AG04450 (cell line): ENCODE data around the gene ZDHHC14. TPM values are rescaled to one million over a fixed set of nuclear protein-coding genes. Genes with fewer than 3 reads are reported as not detected.

Source experiments
- CTCF ChIA-PET: fragments of 300-600, 350-600 bp; formaldehyde crosslinking; extraction: SDS; loops from one replicate; lab custom pipeline; 2022; ENCODE audit warnings: antibody characterized with exemption, inconsistent platforms; lab: Charles Lee
- POLR2A ChIA-PET: fragments of 350-600 bp; formaldehyde crosslinking; extraction: SDS; loops from one replicate; lab custom pipeline; 2021; ENCODE audit warnings: antibody characterized with exemption, inconsistent platforms; lab: Yijun Ruan, JAX
- DNase-seq: peaks from one replicate; pipeline ENCODE4 v3.0.0-alpha.2; 2011; ENCODE audit warnings: low read depth, low spot score
- H3K27ac ChIP-seq: one replicate; pipeline ENCODE4 v1.5.1; 2012; ENCODE audit warnings: low read depth, low read length, control low read depth
- H3K27me3 ChIP-seq: one replicate; pipeline ENCODE4 v1.6.0; 2012; ENCODE audit warnings: low read length; ENCODE audit not compliant: control insufficient read depth, insufficient read depth
- H3K4me3 ChIP-seq: 2 replicates; pipeline ENCODE4 v1.5.1; 2011; ENCODE audit warnings: mild to moderate bottlenecking, low read depth, low read length, control low read depth
- H3K9me3 ChIP-seq: 2 replicates; pipeline ENCODE4 v1.5.1; 2012; ENCODE audit warnings: low read length; ENCODE audit not compliant: control insufficient read depth, insufficient read depth
- polyA plus RNA-seq: library from polyadenylated mRNA; depleted of rRNA; stranded (reverse); fragments of >200 nt; gene quantifications from 2 replicates; pipeline ENCODE4 v1.2.3, GENCODE V29; 2011
- TF ChIP-seq, protein P1 (sequence below): IDR thresholded peaks from 2 replicates; pipeline ENCODE4 v1.5.1; 2011; ENCODE audit warnings: low read depth, low read length, control low read depth, inconsistent platforms

ZDHHC14 gene
- polyA plus RNA-seq, 1 experiment: 2.2 TPM

DNA sequence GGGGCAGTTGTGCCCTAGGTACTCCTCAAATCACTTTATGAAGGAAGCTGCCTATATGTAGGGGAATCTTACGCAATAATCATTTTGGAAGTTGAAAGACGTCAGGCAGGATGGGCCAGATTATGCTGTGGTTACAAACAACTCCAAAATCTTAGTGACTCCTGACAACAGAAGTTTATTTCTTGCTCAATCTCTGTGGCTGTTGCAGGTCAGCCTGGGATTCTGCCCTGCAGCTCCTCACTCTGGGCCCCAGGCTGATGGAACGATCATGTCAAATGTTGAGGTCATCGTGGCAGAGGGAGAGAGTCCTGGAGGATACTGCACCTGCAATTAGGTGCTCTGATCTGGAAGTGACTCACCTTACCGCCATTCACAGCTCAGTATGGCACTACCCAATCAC is 88.4 kb downstream of the ZDHHC14 start:
- ChIA-PET CTCF (no interaction called here), POLR2A (no interaction called here)
- Histone ChIP-seq H3K4me3 (no peak overlapping the region), H3K27ac (no peak overlapping the region), H3K9me3 (no peaks in the 10 kb centered on the region), H3K27me3 (peaks cover 2% of the 10 kb centered on the region)
- DNase-seq: no peak
- TF ChIP-seq, protein P1, sequence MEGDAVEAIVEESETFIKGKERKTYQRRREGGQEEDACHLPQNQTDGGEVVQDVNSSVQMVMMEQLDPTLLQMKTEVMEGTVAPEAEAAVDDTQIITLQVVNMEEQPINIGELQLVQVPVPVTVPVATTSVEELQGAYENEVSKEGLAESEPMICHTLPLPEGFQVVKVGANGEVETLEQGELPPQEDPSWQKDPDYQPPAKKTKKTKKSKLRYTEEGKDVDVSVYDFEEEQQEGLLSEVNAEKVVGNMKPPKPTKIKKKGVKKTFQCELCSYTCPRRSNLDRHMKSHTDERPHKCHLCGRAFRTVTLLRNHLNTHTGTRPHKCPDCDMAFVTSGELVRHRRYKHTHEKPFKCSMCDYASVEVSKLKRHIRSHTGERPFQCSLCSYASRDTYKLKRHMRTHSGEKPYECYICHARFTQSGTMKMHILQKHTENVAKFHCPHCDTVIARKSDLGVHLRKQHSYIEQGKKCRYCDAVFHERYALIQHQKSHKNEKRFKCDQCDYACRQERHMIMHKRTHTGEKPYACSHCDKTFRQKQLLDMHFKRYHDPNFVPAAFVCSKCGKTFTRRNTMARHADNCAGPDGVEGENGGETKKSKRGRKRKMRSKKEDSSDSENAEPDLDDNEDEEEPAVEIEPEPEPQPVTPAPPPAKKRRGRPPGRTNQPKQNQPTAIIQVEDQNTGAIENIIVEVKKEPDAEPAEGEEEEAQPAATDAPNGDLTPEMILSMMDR: no peak

DNA sequence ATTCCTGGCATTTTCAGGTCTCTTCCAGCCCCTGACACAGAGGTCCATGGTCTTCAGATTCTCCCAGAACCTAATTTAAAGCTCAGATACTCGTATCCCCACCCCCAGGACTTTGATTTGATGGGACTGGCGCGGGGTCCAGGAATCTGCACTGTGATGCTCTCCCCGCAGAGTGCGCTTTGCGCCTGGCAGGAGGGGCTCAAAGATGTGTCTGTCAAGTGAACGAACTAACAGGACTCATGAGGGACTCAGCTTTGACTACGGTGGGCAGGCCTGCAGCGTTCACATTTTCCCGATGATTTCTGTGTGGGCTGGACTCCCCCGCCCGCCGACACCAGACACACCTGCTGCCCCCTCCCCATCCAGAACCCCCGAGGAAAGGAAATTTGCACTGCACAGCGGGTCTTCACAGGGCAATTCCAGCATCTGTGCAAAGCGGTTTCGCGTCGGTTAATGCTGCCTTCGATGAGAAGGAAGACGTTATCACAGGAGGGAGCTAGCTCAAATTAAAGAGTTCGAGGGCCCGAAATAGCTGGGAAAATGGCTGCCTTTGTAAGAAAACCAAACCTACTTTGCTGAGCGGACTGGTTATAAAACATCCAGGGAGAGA is 90.2 kb downstream of the ZDHHC14 start:
- Histone ChIP-seq H3K9me3 (no peaks in the 10 kb centered on the region), H3K27me3 (peaks cover 2% of the 10 kb centered on the region), H3K27ac (no peak overlapping the region), H3K4me3 (no peak overlapping the region)
- TF ChIP-seq, protein P1: no peak
- DNase-seq: no peak
- ChIA-PET POLR2A (no interaction called here), CTCF (interaction anchor here (0.7 kb wide), 1 partner anchor 76 kb away, joined by 4 read pairs; no protein-coding TSS in a partner anchor)

DNA sequence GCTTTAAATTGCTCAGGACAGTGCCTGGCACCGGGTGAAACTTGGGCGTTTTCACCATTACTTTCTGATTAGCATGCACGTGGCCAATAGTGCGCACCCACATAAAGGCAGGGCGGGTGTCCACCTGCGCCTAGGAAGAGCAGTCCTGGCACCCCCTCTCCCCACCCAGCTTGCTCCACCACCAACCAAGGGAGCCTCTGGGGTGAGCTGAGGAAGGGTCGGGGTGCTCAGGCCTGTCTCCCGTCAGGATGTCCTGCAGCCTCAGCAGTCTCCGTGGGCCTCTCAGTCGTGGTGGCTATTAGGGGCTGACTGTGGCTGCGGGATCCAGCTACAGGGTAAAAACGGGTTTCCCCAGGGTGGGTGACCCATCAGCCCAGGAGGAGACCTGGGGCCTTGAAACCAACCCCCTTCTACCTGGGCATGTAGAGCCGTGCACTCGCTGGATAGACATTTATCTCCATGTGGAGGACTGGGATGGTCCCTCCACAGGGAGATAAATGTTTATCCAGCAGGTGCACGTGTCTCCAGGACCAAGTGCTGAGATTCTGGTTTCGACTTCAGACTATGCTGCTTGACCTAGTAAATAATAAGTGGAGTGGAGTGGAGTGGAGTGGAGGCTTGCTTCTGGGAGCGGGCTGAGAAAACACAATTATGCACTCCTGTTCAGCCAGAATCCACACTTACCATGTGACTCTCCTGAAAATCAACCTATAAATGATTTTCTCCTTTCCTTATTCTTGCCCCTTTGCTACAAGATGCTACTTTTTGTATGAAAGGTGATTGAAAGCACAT is 91.1 kb downstream of the ZDHHC14 start:
- ChIA-PET POLR2A (no interaction called here), CTCF (interaction anchor here (0.7 kb wide), 1 partner anchor 76 kb away, joined by 4 read pairs; no protein-coding TSS in a partner anchor)
- TF ChIP-seq, protein P1: no peak

DNA sequence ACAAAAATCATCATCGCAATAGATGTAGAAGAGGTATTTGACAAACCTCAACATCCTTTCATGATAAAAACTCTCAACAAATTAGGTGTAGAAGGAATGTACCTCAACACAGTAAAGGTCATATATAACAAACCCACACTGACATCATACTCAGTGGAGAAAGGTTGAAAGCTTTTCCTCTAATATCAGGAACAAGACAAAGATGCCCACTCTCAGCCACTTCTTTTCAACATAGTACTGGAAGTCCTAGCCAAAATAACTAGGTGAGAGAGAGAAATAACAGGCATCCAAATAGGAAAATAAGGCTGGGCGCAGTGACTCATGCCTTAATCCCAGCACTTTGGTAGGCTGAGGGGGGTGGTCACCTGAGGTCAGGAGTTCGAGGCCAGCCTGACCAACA is 95.8 kb downstream of the ZDHHC14 start:
- no peak for DNase-seq
- TF ChIP-seq, protein P1: no peak
- H3K4me3 ChIP-seq: no peak overlapping the region
- ChIA-PET CTCF (no interaction called here), POLR2A (no interaction called here)
- H3K9me3 ChIP-seq: no peaks in the 10 kb centered on the region
- H3K27ac ChIP-seq: no peak overlapping the region
- no peaks in the 10 kb centered on the region for H3K27me3 ChIP-seq

More for the DNA sequence above, 91.1 kb downstream of the ZDHHC14 start:
- Histone ChIP-seq H3K27ac (no peak overlapping the region), H3K27me3 (peaks cover 2% of the 10 kb centered on the region), H3K9me3 (no peaks in the 10 kb centered on the region), H3K4me3 (no peak overlapping the region)
- DNase-seq: no peak

DNA sequence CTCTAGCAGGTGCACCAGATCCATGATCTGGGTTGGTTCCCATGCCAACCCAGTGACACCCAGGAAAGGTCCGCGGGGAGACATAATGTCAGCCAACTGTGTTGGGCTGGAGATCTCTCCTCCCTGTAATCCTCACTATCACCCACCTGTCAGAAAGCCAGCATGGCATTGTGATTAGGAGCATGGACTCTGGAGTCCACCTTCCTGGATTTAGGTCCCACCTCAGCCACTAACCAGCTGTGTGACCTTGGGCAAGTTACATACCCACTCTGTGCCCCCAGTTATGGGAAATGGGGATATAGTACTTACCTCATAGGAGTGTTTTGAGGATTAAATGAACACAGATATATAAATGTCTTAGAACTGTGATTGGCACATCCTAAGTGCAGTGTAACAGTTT is 97.9 kb downstream of the ZDHHC14 start:
- CTCF ChIA-PET: no interaction called here

More for the DNA sequence above, 97.9 kb downstream of the ZDHHC14 start:
- POLR2A ChIA-PET: no interaction called here
- Histone ChIP-seq H3K9me3 (no peaks in the 10 kb centered on the region), H3K27ac (no peak overlapping the region), H3K4me3 (no peak overlapping the region), H3K27me3 (no peaks in the 10 kb centered on the region)
- TF ChIP-seq, protein P1: no peak
- DNase-seq: no peak
